Osteoblast (primary cell): ENCODE data around the gene GPR108. TPM values are rescaled to one million over a fixed set of nuclear protein-coding genes. Genes with fewer than 3 reads are reported as not detected.

ENCODE experiments used
- DNase-seq: peaks from one replicate; pipeline ENCODE4 v3.0.0; 2011; ENCODE audit warnings: low spot score, mixed read lengths; ENCODE audit not compliant: insufficient read length; ENCODE audit errors: missing footprints
- H2AFZ ChIP-seq: 2 replicates; pipeline ENCODE4 v1.6.0; 2011; ENCODE audit warnings: mild to moderate bottlenecking, low read length
- H3K27ac ChIP-seq: 2 replicates; pipeline ENCODE4 v1.5.1; 2011; ENCODE audit warnings: mild to moderate bottlenecking, low read depth, low read length, moderate library complexity
- H3K27me3 ChIP-seq: 2 replicates; pipeline ENCODE4 v1.6.0; 2012; ENCODE audit warnings: mild to moderate bottlenecking, control low read depth, inconsistent platforms, low read length, moderate library complexity; ENCODE audit not compliant: insufficient read depth
- H3K36me3 ChIP-seq: 2 replicates; pipeline ENCODE4 v1.5.1; 2011; ENCODE audit warnings: mild to moderate bottlenecking, low read length, control low read depth, moderate library complexity; ENCODE audit not compliant: insufficient read depth
- H3K4me1 ChIP-seq: 2 replicates; pipeline ENCODE4 v1.5.1; 2011; ENCODE audit warnings: mild to moderate bottlenecking, low read length, control low read depth, moderate library complexity; ENCODE audit not compliant: insufficient read depth
- H3K4me2 ChIP-seq: 2 replicates; pipeline ENCODE4 v1.6.0; 2011; ENCODE audit warnings: mild to moderate bottlenecking, low read length; ENCODE audit not compliant: insufficient read depth
- H3K4me3 ChIP-seq: fragments of 200-600 bp; sonication (generic); 3 replicates; pipeline ENCODE4 v1.5.1; 2012; ENCODE audit warnings: mild to moderate bottlenecking, low read length, inconsistent platforms; ENCODE audit not compliant: insufficient read depth
- H3K79me2 ChIP-seq: 2 replicates; pipeline ENCODE4 v1.6.0; 2012; ENCODE audit warnings: mild to moderate bottlenecking, low read length, control low read depth, inconsistent platforms; ENCODE audit not compliant: insufficient read depth
- H3K9me3 ChIP-seq: 2 replicates; pipeline ENCODE4 v1.5.1; 2011; ENCODE audit warnings: low read depth, low read length, control low read depth
- H4K20me1 ChIP-seq: 2 replicates; pipeline ENCODE4 v1.6.0; 2012; ENCODE audit warnings: mild to moderate bottlenecking, low read length, control low read depth; ENCODE audit not compliant: insufficient read depth
- total RNA-seq: library from RNA; depleted of rRNA; stranded (reverse); fragments of >200 nt; gene quantifications from 2 replicates; pipeline ENCODE4 v1.2.3, GENCODE V29; 2012
- TF ChIP-seq, protein P1 (sequence below): IDR thresholded peaks from 2 replicates; pipeline ENCODE4 v1.5.1; 2011; ENCODE audit warnings: mild to moderate bottlenecking, low read depth, low read length, moderate library complexity; ENCODE audit errors: extremely low read depth

The GPR108 gene
- total RNA-seq, 1 donor = 42.3 TPM

GRCh38 chr19:6700586-6701316, 36.6 kb downstream of the GPR108 start:
- DNase-seq = peak; percentile 30
- Histone ChIP-seq H3K9me3 (no peaks in the 10 kb centered on the region), H2AFZ (no peak overlapping the region), H3K4me2 (no peak overlapping the region), H3K79me2 (no peaks in the 10 kb centered on the region), H3K27ac (no peak overlapping the region), H3K4me1 (no peaks in the 10 kb centered on the region), H3K27me3 (no peaks in the 10 kb centered on the region), H4K20me1 (no peaks in the 10 kb centered on the region), H3K36me3 (no peaks in the 10 kb centered on the region), H3K4me3 (no peak overlapping the region)
- TF ChIP-seq, protein P1, sequence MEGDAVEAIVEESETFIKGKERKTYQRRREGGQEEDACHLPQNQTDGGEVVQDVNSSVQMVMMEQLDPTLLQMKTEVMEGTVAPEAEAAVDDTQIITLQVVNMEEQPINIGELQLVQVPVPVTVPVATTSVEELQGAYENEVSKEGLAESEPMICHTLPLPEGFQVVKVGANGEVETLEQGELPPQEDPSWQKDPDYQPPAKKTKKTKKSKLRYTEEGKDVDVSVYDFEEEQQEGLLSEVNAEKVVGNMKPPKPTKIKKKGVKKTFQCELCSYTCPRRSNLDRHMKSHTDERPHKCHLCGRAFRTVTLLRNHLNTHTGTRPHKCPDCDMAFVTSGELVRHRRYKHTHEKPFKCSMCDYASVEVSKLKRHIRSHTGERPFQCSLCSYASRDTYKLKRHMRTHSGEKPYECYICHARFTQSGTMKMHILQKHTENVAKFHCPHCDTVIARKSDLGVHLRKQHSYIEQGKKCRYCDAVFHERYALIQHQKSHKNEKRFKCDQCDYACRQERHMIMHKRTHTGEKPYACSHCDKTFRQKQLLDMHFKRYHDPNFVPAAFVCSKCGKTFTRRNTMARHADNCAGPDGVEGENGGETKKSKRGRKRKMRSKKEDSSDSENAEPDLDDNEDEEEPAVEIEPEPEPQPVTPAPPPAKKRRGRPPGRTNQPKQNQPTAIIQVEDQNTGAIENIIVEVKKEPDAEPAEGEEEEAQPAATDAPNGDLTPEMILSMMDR = no peak

- Histone ChIP-seq H3K27ac (no peak overlapping the region), H3K79me2 (no peaks in the 10 kb centered on the region), H2AFZ (no peak overlapping the region), H3K9me3 (no peaks in the 10 kb centered on the region), H3K36me3 (no peaks in the 10 kb centered on the region), H3K4me2 (no peak overlapping the region), H3K4me3 (no peak overlapping the region), H4K20me1 (no peaks in the 10 kb centered on the region), H3K4me1 (no peaks in the 10 kb centered on the region), H3K27me3 (no peaks in the 10 kb centered on the region)
- TF ChIP-seq, protein P1 = no peak
- DNase-seq = no peak
Observed at GRCh38 chr19:6699935-6700334, 37.4 kb downstream of the GPR108 start.

DNA sequence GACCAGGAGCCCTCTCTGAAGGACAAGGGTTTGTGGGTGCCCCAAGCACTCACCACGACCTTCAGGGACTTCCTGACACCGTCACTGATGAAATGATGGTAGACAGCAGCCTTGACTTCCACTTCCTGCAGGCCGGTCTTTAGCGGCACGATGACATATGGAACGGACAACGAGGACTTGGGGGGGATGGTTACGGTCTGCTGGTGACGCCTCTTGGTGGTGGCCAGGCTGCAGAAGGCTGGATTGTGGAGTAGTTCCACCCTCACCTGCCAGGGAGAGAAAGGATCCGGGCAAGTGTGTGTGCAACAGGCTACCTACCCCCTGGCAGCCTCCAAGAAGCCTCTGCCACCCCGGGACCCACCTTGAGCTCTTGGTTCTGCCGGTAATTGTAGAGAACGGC, 40.1 kb downstream of the GPR108 start:
- H3K36me3 ChIP-seq = no peaks in the 10 kb centered on the region
- TF ChIP-seq, protein P1 = no peak
- no peaks in the 10 kb centered on the region for H3K9me3 ChIP-seq
- no peaks in the 10 kb centered on the region for H3K79me2 ChIP-seq
- no peak for DNase-seq
- no peak overlapping the region for H3K27ac ChIP-seq
- no peaks in the 10 kb centered on the region for H3K27me3 ChIP-seq
- H2AFZ ChIP-seq = no peak overlapping the region
- H3K4me3 ChIP-seq = no peak overlapping the region
- no peak overlapping the region for H3K4me2 ChIP-seq
- H4K20me1 ChIP-seq = no peaks in the 10 kb centered on the region
- H3K4me1 ChIP-seq = no peaks in the 10 kb centered on the region

DNA sequence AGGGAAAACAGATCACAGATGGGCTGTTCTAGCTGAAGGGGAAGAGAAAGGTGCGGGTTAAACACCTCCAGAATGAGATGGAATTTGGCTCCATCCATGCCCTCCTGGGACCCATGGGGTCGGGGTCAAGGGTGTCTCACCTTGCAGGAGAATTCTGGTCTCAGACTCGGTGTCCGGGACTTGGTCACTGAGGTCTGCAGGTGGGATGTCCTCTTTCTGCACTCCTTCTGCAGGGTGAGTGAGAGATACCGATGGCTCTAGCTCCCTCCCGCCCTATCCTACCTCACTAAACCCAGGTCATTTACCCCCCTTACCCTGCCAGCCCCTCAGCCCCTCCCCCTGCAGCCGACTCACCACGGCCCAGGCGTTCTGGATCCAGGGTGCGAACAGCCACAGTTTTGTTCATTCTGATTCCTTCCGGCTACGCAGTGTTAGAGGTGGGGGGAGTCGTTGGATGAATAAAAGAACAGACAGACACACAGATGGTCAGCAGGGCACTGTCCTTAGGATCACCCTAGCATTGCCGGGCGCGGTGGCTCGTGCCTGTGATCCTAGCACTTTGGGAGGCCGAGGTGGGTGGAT, 41.0 kb downstream of the GPR108 start:
- Histone ChIP-seq H4K20me1 (no peaks in the 10 kb centered on the region), H3K36me3 (no peaks in the 10 kb centered on the region), H3K79me2 (no peaks in the 10 kb centered on the region), H2AFZ (no peak overlapping the region), H3K4me1 (no peaks in the 10 kb centered on the region), H3K9me3 (no peaks in the 10 kb centered on the region), H3K27ac (no peak overlapping the region), H3K4me2 (no peak overlapping the region), H3K27me3 (no peaks in the 10 kb centered on the region), H3K4me3 (no peak overlapping the region)
- DNase-seq = no peak
- TF ChIP-seq, protein P1 = no peak
